Measurements from ENCODE around the gene GM2A. TPM values are rescaled to one million over a fixed set of nuclear protein-coding genes. Genes with fewer than 3 reads are reported as not detected.

Gene GM2A
- total RNA-seq, 4 donors from 2014 or later: 15.4 to 23.8 (median 18.8) TPM

DNA sequence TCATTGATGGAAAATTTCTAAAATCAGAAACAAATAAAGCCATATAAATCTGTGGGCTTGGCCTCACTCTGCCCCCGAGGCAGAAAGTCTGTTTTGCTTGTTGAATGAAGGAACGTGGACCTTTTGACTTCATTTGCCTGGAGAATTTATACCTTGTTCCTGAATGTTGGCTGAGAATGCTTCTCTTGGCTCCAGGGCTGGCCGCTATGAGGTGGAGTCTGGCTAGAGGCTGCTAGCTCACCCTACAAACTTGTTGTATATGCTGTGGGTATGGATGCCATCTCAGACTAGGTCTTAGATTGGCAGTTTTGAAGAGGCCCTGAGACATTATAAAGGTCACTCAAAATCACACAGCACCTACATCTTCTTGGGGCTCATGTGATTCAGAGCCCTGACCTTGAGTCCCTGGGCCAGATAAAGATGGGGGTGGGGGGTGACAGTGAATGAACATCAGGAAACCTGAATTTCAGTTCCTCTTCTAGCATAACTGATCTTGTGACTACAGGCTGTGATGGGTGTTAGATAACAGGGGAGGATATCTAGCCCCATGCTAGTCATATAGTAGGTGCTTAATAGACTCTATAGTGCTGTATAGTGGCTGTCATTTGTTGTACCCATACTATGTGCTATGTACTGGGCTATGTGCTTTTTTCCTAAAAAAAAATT is 2.8 kb downstream of the GM2A start:
- intact Hi-C loops (cut with DNase I): no loop called here
- H3K27ac ChIP-seq: no peak overlapping the region
- TF ChIP-seq, protein P1, sequence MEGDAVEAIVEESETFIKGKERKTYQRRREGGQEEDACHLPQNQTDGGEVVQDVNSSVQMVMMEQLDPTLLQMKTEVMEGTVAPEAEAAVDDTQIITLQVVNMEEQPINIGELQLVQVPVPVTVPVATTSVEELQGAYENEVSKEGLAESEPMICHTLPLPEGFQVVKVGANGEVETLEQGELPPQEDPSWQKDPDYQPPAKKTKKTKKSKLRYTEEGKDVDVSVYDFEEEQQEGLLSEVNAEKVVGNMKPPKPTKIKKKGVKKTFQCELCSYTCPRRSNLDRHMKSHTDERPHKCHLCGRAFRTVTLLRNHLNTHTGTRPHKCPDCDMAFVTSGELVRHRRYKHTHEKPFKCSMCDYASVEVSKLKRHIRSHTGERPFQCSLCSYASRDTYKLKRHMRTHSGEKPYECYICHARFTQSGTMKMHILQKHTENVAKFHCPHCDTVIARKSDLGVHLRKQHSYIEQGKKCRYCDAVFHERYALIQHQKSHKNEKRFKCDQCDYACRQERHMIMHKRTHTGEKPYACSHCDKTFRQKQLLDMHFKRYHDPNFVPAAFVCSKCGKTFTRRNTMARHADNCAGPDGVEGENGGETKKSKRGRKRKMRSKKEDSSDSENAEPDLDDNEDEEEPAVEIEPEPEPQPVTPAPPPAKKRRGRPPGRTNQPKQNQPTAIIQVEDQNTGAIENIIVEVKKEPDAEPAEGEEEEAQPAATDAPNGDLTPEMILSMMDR (IDR thresholded peaks at IDR 0.05): no peak
- TF ChIP-seq POLR2A (IDR thresholded peaks at IDR 0.05): no peak
- H3K36me3 ChIP-seq: peaks cover 0 to 2% of the 10 kb centered on the region in 2 donors
- peaks cover 9 to 17% of the 10 kb centered on the region in 2 donors for H3K4me1 ChIP-seq
- H3K4me3 ChIP-seq (replicated peaks in 1 of 3): no peak overlapping the region
- 96 to 97% methylated on average over 3 of the region's 3 CpGs for WGBS, 2 donors
- DNase-seq: no peak
- no peaks in the 10 kb centered on the region for H3K9me3 ChIP-seq
- H3K27me3 ChIP-seq: no peaks in the 10 kb centered on the region

DNA sequence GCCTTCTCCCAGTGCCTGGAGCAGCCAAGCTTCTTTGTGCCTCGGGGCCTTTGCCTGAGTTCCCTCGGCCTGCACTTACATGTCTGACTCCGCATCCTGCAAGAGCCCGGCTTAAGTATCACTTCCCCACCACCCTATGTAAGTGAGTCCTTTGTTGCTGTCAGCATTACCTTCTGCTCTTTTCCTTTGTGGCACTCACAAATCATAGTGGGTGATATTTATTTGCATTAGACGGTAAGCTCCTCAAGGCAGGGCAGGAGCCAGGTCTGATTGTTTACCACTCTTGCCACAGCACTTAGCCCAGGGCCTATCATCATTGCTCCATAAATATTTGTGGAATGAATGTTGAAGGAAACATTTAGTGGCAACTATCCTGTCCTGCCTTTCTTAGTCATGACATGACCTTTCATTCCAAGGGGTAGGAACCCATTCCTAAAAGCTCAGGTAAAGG is 4.8 kb downstream of the GM2A start:
- peaks cover 0 to 2% of the 10 kb centered on the region in 2 donors for H3K36me3 ChIP-seq
- H3K9me3 ChIP-seq: no peaks in the 10 kb centered on the region
- TF ChIP-seq, protein P1 (IDR thresholded peaks at IDR 0.05): no peak
- no peak for TF ChIP-seq POLR2A (IDR thresholded peaks at IDR 0.05)
- WGBS, 2 donors: 84 to 85% methylated on average over 5 of the region's 5 CpGs
- DNase-seq: no peak
- H3K4me3 ChIP-seq (replicated peaks in 1 of 3): no peak overlapping the region
- intact Hi-C loops (cut with DNase I): no loop called here
- no peak overlapping the region for H3K27ac ChIP-seq
- no peaks in the 10 kb centered on the region for H3K27me3 ChIP-seq
- peaks cover 9 to 17% of the 10 kb centered on the region in 2 donors for H3K4me1 ChIP-seq

DNA sequence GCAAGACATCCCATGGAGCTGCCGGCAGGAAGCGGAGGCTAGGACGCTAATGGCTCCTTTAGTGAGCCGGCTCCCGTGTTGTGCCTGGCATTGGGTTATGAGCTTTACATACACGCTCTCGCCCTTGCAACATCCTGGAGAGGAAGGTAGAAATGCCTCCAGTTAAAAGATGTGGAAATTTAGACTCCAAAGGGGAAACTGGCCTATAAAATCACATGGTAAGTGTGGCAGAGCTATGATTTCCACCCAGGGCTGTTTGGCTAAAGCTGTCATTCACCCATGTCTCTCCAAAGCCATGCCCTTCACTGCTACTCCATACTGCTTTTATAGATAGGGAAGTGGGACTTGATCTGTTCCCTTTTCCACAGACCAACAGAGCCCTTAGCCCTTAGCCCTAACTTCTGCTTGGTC is 5.2 kb downstream of the GM2A start:
- no peak overlapping the region for H3K27ac ChIP-seq
- no peak for DNase-seq
- intact Hi-C loops (cut with DNase I): no loop called here
- H3K4me1 ChIP-seq: peaks cover 8 to 17% of the 10 kb centered on the region in 2 donors
- H3K4me3 ChIP-seq (replicated peaks in 1 of 3): no peak overlapping the region
- H3K27me3 ChIP-seq: no peaks in the 10 kb centered on the region
- TF ChIP-seq, protein P1 (IDR thresholded peaks at IDR 0.05): no peak
- TF ChIP-seq POLR2A (IDR thresholded peaks at IDR 0.05): no peak
- H3K9me3 ChIP-seq: no peaks in the 10 kb centered on the region
- WGBS, 2 donors: 93 to 99% methylated on average over 7 of the region's 7 CpGs
- H3K36me3 ChIP-seq: peaks cover 0 to 2% of the 10 kb centered on the region in 2 donors

DNA sequence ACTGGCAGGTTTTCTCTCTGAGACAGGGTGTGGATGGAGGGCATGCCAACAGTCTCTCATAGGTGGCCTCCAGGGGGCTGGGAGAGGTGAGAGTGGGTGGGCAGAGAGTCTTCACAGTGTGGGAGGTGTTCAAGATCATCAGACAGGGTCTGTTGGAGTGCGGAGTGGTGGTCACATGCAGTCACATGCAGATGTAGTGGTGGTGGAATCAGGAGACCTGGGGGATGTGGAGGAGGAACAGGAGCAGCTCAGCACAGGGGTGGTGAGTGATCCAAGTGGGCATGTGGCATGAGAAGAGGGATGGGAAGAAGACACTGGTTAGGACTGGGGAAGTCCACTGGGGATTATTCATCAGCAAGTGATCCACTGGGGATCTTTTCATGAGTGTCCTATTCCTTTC is 5.8 kb downstream of the GM2A start:
- H3K27ac ChIP-seq: no peak overlapping the region
- no peak for DNase-seq
- 0 to 39% methylated on average over 1 of the region's 1 CpG for WGBS, 2 donors
- peaks cover 0 to 2% of the 10 kb centered on the region in 2 donors for H3K36me3 ChIP-seq
- no peaks in the 10 kb centered on the region for H3K27me3 ChIP-seq
- no peak overlapping the region for H3K4me3 ChIP-seq (replicated peaks in 1 of 3)
- H3K4me1 ChIP-seq: peaks cover 2 to 11% of the 10 kb centered on the region in 2 donors
- H3K9me3 ChIP-seq: no peaks in the 10 kb centered on the region
- intact Hi-C loops (cut with DNase I): no loop called here
- TF ChIP-seq, protein P1 (IDR thresholded peaks at IDR 0.05): no peak
- no peak for TF ChIP-seq POLR2A (IDR thresholded peaks at IDR 0.05)

- 91 to 93% methylated on average over 4 of the region's 4 CpGs for WGBS, 2 donors
- H3K27me3 ChIP-seq: no peaks in the 10 kb centered on the region
- H3K4me1 ChIP-seq: peaks cover 0 to 4% of the 10 kb centered on the region in 2 donors
- no peaks in the 10 kb centered on the region for H3K9me3 ChIP-seq
- no peak for DNase-seq
- H3K36me3 ChIP-seq: peaks cover 0 to 2% of the 10 kb centered on the region in 2 donors
- no peak overlapping the region for H3K27ac ChIP-seq
- intact Hi-C loops (cut with DNase I): no loop called here
- TF ChIP-seq POLR2A (IDR thresholded peaks at IDR 0.05): no peak
- TF ChIP-seq, protein P1 (IDR thresholded peaks at IDR 0.05): no peak
- no peak overlapping the region for H3K4me3 ChIP-seq (replicated peaks in 1 of 3)
Measured at GRCh38 chr5:151259931-151260330, 6.9 kb downstream of the GM2A start.
